Parathyroid adenoma (tissue), 2 donors: ENCODE measurements around the gene POLG2.

ENCODE experiments used
- H2AFZ ChIP-seq: fragments of 300-600 bp; sonication (generic); one replicate; pipeline ENCODE4 v1.7.0; 2017; ENCODE audit warnings: antibody characterized with exemption, mild to moderate bottlenecking
- H3K27ac ChIP-seq: fragments of 300-600 bp; sonication (generic); one replicate; pipeline ENCODE4 v1.7.0; 2017
- H3K27me3 ChIP-seq: fragments of 300-600 bp; sonication (generic); one replicate; pipeline ENCODE4 v1.7.0; 2017; ENCODE audit warnings: low read length; ENCODE audit not compliant: control insufficient read depth, insufficient read depth
- H3K36me3 ChIP-seq: fragments of 300-600 bp; sonication (generic); one replicate; pipeline ENCODE4 v1.7.0; 2017; ENCODE audit warnings: low read length; ENCODE audit not compliant: control insufficient read depth, insufficient read depth
- H3K4me1 ChIP-seq: fragments of 300-600 bp; sonication (generic); one replicate; pipeline ENCODE4 v1.7.0; 2017; ENCODE audit warnings: control low read depth
- H3K4me2 ChIP-seq: fragments of 300-600 bp; sonication (generic); one replicate; pipeline ENCODE4 v1.7.0; 2017; ENCODE audit warnings: low read length
- H3K4me3 ChIP-seq: fragments of 300-600 bp; sonication (generic); one replicate; pipeline ENCODE4 v1.7.0; 2017; ENCODE audit warnings: low read depth, low read length
- H3K79me2 ChIP-seq: fragments of 300-600 bp; sonication (generic); one replicate; pipeline ENCODE4 v1.7.0; 2017; ENCODE audit warnings: control low read depth
- H3K9ac ChIP-seq: fragments of 300-600 bp; sonication (generic); one replicate; pipeline ENCODE4 v1.7.0; 2017; ENCODE audit warnings: mild to moderate bottlenecking
- H3K9me3 ChIP-seq: fragments of 300-600 bp; sonication (generic); one replicate; pipeline ENCODE4 v1.7.0; 2017; ENCODE audit warnings: low read length; ENCODE audit not compliant: control insufficient read depth
- TF ChIP-seq, protein P1 (sequence below): fragments of 300-600 bp; sonication (generic); IDR thresholded peaks from one replicate; pipeline ENCODE4 v1.7.0; 2017; ENCODE audit warnings: antibody characterized with exemption, mild to moderate bottlenecking
- donor health status: primary hyperparathyroidism.

Gene POLG2

DNA sequence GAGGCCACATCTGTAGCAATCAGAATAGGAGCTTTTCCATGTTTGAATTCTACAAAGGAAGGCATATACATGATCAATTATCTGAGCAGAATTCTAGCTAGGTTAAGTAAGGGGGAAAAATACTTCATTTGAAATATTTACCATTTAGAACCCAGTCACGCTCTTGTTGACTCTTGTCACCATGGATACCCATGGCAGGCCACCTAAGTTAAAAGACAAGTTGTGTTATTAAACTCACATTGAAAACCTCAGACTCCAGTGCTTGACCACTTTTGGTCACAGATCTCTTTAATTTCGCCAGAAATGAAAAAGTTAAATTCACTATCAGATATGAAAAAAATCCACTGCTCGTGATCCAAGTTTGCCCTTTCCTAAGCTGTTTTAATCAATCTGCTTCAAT, 5.2 kb upstream of the POLG2 start:
- H3K27ac ChIP-seq: peak overlapping the region; percentile 5

DNA sequence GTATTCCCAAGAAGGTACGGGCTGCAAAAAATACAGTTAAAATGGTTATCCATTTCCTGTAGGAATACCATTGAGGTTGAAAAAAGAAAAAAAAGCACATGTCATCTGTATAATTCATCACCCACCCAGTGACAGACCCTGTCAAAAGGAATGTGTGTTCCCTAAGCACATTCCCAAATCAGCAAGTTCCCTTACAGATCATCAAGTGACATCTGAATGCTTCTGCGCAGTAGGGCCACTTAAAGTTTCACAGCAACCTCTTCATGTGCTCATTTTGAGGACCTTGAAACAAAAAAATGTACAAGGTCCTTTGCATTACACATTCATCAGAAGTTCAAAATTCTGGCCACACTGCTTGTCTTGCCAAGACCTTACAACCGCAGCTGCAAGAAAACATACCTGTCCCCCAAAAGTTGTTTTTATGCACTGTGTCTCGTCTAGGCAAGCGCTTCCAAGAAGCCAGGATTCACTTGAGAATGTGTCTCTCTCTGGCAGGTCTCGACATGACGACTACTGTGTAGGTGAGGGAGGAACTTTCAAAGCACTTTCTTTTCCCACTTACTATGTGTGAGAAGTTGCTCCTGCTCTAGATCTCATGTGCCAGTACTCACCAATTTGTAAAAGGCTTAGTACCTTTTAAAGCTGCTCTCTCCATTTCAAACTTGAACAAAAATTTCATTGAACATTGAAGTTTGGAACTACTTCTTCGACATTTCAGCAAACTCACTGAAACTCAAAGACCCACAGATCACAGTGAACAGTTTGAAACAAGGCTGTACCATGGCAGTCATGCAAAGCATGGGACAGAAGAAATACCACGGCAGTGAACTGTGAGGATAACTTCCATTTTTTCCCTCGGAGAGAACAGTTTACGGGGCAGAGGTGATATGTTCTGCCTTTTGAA, 4.3 kb upstream of the POLG2 start:
- TF ChIP-seq, protein P1, sequence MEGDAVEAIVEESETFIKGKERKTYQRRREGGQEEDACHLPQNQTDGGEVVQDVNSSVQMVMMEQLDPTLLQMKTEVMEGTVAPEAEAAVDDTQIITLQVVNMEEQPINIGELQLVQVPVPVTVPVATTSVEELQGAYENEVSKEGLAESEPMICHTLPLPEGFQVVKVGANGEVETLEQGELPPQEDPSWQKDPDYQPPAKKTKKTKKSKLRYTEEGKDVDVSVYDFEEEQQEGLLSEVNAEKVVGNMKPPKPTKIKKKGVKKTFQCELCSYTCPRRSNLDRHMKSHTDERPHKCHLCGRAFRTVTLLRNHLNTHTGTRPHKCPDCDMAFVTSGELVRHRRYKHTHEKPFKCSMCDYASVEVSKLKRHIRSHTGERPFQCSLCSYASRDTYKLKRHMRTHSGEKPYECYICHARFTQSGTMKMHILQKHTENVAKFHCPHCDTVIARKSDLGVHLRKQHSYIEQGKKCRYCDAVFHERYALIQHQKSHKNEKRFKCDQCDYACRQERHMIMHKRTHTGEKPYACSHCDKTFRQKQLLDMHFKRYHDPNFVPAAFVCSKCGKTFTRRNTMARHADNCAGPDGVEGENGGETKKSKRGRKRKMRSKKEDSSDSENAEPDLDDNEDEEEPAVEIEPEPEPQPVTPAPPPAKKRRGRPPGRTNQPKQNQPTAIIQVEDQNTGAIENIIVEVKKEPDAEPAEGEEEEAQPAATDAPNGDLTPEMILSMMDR: no peak
- Histone ChIP-seq H3K4me1 (peaks cover 19% of the 10 kb centered on the region), H3K27ac (no peak overlapping the region)

More for the DNA sequence above, 5.2 kb upstream of the POLG2 start:
- Histone ChIP-seq H3K4me2 (no peak overlapping the region), H3K9me3 (no peaks in the 10 kb centered on the region), H3K4me1 (peaks cover 19% of the 10 kb centered on the region), H3K9ac (no peak overlapping the region), H3K27me3 (no peaks in the 10 kb centered on the region), H2AFZ (no peak overlapping the region), H3K36me3 (no peaks in the 10 kb centered on the region), H3K4me3 (no peak overlapping the region), H3K79me2 (peaks cover 34% of the 10 kb centered on the region)
- TF ChIP-seq, protein P1: no peak

DNA sequence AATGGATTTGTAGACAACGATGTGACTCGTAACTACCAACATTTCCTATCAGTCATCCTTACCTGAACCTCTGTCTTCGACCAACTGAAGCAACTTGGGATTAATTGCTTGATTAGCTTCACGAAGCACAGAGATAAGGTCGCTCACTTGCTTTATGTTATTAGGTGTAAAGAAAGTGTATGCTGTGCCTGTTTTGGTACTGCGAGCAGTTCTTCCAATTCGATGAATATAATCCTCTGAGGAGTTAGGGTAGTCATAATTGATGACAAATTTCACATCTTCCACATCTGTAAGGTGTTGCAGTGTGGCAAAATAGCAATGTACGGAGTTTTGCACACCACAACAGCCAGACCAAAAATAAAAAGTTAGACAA, 3.6 kb upstream of the POLG2 start:
- Histone ChIP-seq H3K9ac (no peak overlapping the region), H3K79me2 (peaks cover 35% of the 10 kb centered on the region), H3K4me3 (no peak overlapping the region), H3K27me3 (no peaks in the 10 kb centered on the region), H3K4me2 (no peak overlapping the region), H3K4me1 (peaks cover 19% of the 10 kb centered on the region), H2AFZ (no peak overlapping the region), H3K9me3 (no peaks in the 10 kb centered on the region), H3K36me3 (no peaks in the 10 kb centered on the region), H3K27ac (no peak overlapping the region)
- TF ChIP-seq, protein P1: no peak

More for the DNA sequence above, 4.3 kb upstream of the POLG2 start:
- Histone ChIP-seq H3K9me3 (no peaks in the 10 kb centered on the region), H3K36me3 (no peaks in the 10 kb centered on the region), H3K4me2 (no peak overlapping the region), H3K4me3 (no peak overlapping the region), H3K27me3 (no peaks in the 10 kb centered on the region), H3K9ac (no peak overlapping the region), H3K79me2 (peaks cover 36% of the 10 kb centered on the region), H2AFZ (no peak overlapping the region)

DNA sequence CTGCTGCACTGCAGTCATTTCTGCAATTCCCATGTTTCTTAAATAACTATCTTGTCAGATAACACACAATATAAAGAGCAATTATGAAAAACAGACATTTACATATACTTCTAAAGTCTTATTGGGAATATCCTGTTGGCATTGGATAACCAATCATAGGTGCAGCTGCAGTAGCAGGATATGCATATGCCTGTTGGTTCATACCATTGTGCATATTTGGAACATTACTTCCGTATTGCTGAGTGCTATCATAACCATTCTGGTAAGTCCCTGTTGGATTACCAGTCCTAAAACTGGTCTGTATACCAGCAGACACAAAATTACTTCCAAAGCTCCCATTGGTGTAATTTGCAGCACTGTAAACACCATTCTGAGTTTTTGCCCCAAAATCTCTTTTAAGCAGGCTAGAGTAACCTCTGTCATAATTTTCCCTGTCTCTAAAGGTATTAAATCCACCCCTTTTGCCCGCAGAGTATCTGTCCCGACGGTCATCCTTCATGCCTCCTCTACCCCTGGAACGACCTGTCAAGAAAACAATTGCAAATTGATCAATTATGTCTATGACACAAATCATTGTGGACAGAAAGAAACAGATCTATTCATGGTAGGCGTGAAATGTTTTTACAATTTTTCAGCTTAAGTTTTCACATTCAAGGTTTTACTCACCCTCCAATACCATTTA, 3.1 kb upstream of the POLG2 start:
- Histone ChIP-seq H3K4me1 (peaks cover 19% of the 10 kb centered on the region), H3K36me3 (no peaks in the 10 kb centered on the region)
- TF ChIP-seq, protein P1: no peak

More for the DNA sequence above, 3.1 kb upstream of the POLG2 start:
- H3K79me2 ChIP-seq: peaks cover 32% of the 10 kb centered on the region
- H3K27ac ChIP-seq: no peak overlapping the region
- no peak overlapping the region for H3K4me2 ChIP-seq
- no peak overlapping the region for H3K9ac ChIP-seq
- H3K9me3 ChIP-seq: no peaks in the 10 kb centered on the region
- no peak overlapping the region for H2AFZ ChIP-seq
- H3K27me3 ChIP-seq: no peaks in the 10 kb centered on the region
- no peak overlapping the region for H3K4me3 ChIP-seq
